GM12872 (cell line): ENCODE results near the gene ARHGAP12.

Source experiments
- CTCF ChIP-seq: IDR thresholded peaks from 3 replicates; pipeline ENCODE4 v1.5.1; 2011; ENCODE audit warnings: low read depth, mild to moderate bottlenecking, low read length, moderate library complexity; ENCODE audit not compliant: insufficient read depth

Gene ARHGAP12

GRCh38 chr10:31902625-31903024 is 26.0 kb downstream of the ARHGAP12 start:
- TF ChIP-seq CTCF = no peak

- no peak for TF ChIP-seq CTCF
Observed at GRCh38 chr10:31897506-31897905, 31.1 kb downstream of the ARHGAP12 start.

GRCh38 chr10:31896968-31897384 is 31.7 kb downstream of the ARHGAP12 start:
- TF ChIP-seq CTCF = no peak

DNA sequence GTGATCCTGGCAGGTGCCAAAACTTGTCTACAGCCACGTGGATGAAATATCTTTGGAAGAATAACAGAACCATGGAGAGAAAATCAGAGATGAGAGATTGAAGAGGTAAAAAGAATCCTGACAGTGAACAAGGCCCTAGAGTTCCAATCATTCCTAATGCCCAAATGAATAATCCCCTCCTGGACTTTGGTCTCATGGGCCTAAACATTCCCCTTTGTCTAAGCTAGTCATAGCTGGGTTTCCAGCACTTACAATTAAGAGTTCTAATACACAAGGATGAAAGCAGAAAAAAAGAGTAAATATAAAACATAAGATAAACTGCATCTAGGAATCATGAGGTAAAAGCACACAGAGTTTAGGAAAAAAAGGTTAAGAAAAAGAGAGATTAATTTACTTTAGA is 40.2 kb downstream of the ARHGAP12 start:
- TF ChIP-seq CTCF = no peak

GRCh38 chr10:31887850-31888249 is 40.8 kb downstream of the ARHGAP12 start:
- TF ChIP-seq CTCF = no peak

DNA sequence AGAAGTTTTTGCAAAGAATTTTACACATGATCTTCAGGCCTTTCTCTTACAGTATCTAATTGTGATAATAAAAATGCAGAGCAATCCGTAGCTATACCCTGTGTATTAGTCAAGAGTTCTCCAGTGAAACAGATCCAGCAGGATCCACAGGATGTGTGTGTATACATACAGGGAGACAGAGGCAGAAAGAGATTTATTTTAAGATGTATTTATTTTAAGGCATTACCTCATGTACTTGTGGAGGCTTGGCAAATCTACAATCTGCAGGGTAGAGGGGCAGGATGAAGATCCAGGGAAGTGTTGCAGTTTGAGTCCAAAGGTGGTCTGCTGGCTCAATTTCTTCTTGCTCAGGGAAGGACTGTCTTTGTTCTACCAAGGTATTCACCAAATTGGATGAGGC is 41.7 kb downstream of the ARHGAP12 start:
- TF ChIP-seq CTCF = no peak

DNA sequence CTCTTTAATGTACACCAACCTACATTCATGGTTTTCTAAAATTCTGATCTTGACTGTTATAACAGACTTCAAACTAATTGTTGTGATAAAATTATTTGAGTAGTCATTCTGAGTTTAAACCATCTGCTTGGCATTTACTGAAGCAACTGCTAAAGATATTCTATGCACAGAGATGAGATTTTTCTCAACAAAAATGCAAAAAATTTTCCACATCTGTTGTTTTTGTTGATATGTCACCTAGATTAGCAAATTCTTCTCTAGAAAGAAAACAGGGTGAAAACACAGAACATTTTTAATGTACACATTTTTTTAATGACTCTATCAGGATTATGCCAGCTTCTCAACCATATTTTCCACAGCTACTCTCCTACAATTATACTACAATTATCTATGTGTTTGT is 42.7 kb downstream of the ARHGAP12 start:
- no peak for TF ChIP-seq CTCF

GRCh38 chr10:31884386-31884785 is 44.2 kb downstream of the ARHGAP12 start:
- no peak for TF ChIP-seq CTCF
